ENCODE results near the gene MAPK10.
A peak's percentile ranks its signal among the peaks of the same experiment; 100 is the strongest.

MAPK10 gene

GRCh38 chr4:86233681-86234080 is 126.2 kb downstream of the MAPK10 start:
- TF ChIP-seq TAF1 (IDR thresholded peaks at IDR 0.05; ENCODE audit: low read depth) (no peak), ZBTB7A (IDR thresholded peaks at IDR 0.05; ENCODE audit: low read depth) (no peak), USF1 (IDR thresholded peaks at IDR 0.05) (no peak), CEBPB (IDR thresholded peaks at IDR 0.05) (no peak), YY1 (IDR thresholded peaks at IDR 0.05; ENCODE audit: low read depth) (no peak), TCF12 (IDR thresholded peaks at IDR 0.05; ENCODE audit: low read depth) (no peak), TEAD4 (IDR thresholded peaks at IDR 0.05) (no peak), FOXM1 (IDR thresholded peaks at IDR 0.05; ENCODE audit: borderline replicate concordance, low read depth) (no peak), MAX (IDR thresholded peaks at IDR 0.05) (no peak), RAD21 (IDR thresholded peaks at IDR 0.05; ENCODE audit: low read depth) (no peak), CREB1 (IDR thresholded peaks at IDR 0.05; ENCODE audit: low read depth) (no peak), EGR1 (IDR thresholded peaks at IDR 0.05) (no peak), NFIC (IDR thresholded peaks at IDR 0.05) (no peak)
- TF ChIP-seq, protein P1, sequence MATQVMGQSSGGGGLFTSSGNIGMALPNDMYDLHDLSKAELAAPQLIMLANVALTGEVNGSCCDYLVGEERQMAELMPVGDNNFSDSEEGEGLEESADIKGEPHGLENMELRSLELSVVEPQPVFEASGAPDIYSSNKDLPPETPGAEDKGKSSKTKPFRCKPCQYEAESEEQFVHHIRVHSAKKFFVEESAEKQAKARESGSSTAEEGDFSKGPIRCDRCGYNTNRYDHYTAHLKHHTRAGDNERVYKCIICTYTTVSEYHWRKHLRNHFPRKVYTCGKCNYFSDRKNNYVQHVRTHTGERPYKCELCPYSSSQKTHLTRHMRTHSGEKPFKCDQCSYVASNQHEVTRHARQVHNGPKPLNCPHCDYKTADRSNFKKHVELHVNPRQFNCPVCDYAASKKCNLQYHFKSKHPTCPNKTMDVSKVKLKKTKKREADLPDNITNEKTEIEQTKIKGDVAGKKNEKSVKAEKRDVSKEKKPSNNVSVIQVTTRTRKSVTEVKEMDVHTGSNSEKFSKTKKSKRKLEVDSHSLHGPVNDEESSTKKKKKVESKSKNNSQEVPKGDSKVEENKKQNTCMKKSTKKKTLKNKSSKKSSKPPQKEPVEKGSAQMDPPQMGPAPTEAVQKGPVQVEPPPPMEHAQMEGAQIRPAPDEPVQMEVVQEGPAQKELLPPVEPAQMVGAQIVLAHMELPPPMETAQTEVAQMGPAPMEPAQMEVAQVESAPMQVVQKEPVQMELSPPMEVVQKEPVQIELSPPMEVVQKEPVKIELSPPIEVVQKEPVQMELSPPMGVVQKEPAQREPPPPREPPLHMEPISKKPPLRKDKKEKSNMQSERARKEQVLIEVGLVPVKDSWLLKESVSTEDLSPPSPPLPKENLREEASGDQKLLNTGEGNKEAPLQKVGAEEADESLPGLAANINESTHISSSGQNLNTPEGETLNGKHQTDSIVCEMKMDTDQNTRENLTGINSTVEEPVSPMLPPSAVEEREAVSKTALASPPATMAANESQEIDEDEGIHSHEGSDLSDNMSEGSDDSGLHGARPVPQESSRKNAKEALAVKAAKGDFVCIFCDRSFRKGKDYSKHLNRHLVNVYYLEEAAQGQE (IDR thresholded peaks at IDR 0.05; ENCODE audit: low read depth), result no peak

DNA sequence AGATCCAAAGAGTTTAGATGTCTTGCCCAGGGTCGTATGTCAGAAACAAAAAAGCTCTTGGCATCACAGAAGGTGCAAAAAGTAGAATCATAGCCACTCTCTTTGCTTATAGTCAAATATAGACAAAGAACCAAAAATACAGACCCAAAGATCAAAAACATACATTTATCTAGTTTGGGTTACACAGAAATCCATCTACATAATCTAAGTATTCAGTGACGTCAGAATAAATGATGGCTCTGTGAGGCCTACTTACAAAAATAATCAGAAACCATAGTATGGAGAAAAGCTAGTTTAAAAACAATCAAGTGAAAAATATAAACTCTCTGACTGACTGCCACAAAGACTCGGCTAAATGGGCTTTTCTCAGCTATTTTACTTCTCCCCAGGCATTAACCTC is 126.8 kb downstream of the MAPK10 start:
- TF ChIP-seq CEBPB (IDR thresholded peaks at IDR 0.05) (no peak), FOXM1 (IDR thresholded peaks at IDR 0.05; ENCODE audit: borderline replicate concordance, low read depth) (no peak), ZBTB7A (IDR thresholded peaks at IDR 0.05; ENCODE audit: low read depth) (no peak), EP300 (IDR thresholded peaks at IDR 0.05; ENCODE audit: borderline replicate concordance) (no peak), CREB1 (IDR thresholded peaks at IDR 0.05; ENCODE audit: low read depth) (no peak), MAX (IDR thresholded peaks at IDR 0.05) (no peak), EGR1 (IDR thresholded peaks at IDR 0.05) (no peak), NFIC (IDR thresholded peaks at IDR 0.05) (no peak), USF1 (IDR thresholded peaks at IDR 0.05) (no peak), TCF12 (IDR thresholded peaks at IDR 0.05; ENCODE audit: low read depth) (no peak), RAD21 (IDR thresholded peaks at IDR 0.05; ENCODE audit: low read depth) (no peak), YY1 (IDR thresholded peaks at IDR 0.05; ENCODE audit: low read depth) (no peak), TEAD4 (IDR thresholded peaks at IDR 0.05) (no peak)
- TF ChIP-seq, protein P1 (IDR thresholded peaks at IDR 0.05; ENCODE audit: low read depth), result no peak

DNA sequence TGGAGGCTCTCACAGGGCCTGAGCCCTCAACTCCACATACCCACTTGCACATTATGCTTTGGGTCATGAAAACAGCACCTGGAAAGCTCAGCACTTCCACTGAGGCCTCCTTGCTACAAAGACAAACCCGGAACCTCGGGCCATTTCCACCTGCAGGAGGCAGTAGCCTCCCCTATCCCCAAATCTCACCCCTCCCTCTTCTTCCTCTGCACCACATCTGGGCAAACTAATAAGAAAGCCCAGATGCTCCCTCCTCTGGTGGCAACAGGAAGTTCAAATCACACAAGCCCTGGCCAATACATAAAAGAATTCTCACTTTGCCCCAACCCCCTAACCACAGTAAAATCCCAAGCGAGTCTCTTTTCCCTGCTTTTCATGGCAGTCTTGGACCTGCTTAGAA is 136.4 kb downstream of the MAPK10 start:
- TF ChIP-seq FOXM1 (IDR thresholded peaks at IDR 0.05; ENCODE audit: borderline replicate concordance, low read depth) (no peak), TEAD4 (IDR thresholded peaks at IDR 0.05) (no peak), YY1 (IDR thresholded peaks at IDR 0.05; ENCODE audit: low read depth) (no peak), ZBTB7A (IDR thresholded peaks at IDR 0.05; ENCODE audit: low read depth) (no peak), MAX (IDR thresholded peaks at IDR 0.05) (no peak), USF1 (IDR thresholded peaks at IDR 0.05) (no peak), RAD21 (IDR thresholded peaks at IDR 0.05; ENCODE audit: low read depth) (peak; percentile 55)
- TF ChIP-seq, protein P1 (IDR thresholded peaks at IDR 0.05; ENCODE audit: low read depth), result no peak

DNA sequence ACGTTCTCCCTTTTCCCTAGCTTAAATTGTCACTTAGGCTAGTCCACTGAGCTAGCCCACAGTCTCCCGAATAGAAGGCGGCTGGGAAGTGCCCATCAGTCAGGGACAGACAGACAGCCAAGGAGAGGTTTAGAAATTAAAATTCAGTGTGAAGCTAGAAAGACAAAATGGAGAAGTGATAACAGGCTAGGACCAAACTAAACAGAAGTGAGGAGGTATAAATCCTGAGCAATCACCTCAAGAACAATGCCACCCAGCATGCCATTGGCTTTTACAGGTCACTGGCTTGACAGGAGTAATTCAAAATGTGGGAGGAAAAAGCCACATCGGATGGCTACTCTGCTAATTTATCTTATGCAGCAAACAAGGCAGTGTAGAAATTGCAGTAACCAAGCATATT is 138.9 kb downstream of the MAPK10 start:
- no peak for TF ChIP-seq ZBTB7A (IDR thresholded peaks at IDR 0.05; ENCODE audit: low read depth)
- TF ChIP-seq NFIC (IDR thresholded peaks at IDR 0.05), result no peak
- TF ChIP-seq TEAD4 (IDR thresholded peaks at IDR 0.05), result no peak
- no peak for TF ChIP-seq FOXM1 (IDR thresholded peaks at IDR 0.05; ENCODE audit: borderline replicate concordance, low read depth)
- TF ChIP-seq RAD21 (IDR thresholded peaks at IDR 0.05; ENCODE audit: low read depth), result no peak
- TF ChIP-seq MAX (IDR thresholded peaks at IDR 0.05), result no peak
- TF ChIP-seq EGR1 (IDR thresholded peaks at IDR 0.05), result no peak
- no peak for TF ChIP-seq TCF12 (IDR thresholded peaks at IDR 0.05; ENCODE audit: low read depth)
- no peak for TF ChIP-seq YY1 (IDR thresholded peaks at IDR 0.05; ENCODE audit: low read depth)

Measured in Ishikawa (cell line).